CD14-positive monocyte (primary cell): ENCODE data around the gene GPHN. TPM values are rescaled to one million over a fixed set of nuclear protein-coding genes. Genes with fewer than 3 reads are reported as not detected.

Experiments used
- DNase-seq, 3 donors: peaks; one replicate each; pipeline ENCODE4 v3.0.0-alpha.2; 2011 to 2022
- H2AFZ ChIP-seq: 2 replicates; pipeline ENCODE4 v1.6.0; 2012; ENCODE audit warnings: mild to moderate bottlenecking, low read depth, low read length, inconsistent platforms; ENCODE audit not compliant: insufficient read depth, poor library complexity, severe bottlenecking
- H3K27ac ChIP-seq, 2 donors: 1 replicate in 1 of 2; 2 replicates in 1 of 2; pipeline ENCODE4 v1.5.1; 2012 to 2013; ENCODE audit warnings: low read length in 2 of 2, control low read depth in 1 of 2, inconsistent platforms in 1 of 2, low read depth in 1 of 2, mild to moderate bottlenecking in 1 of 2
- H3K27me3 ChIP-seq, 2 donors: one replicate each; pipeline versions ENCODE4 v1.6.0 to v1.6.1; 2011 to 2013; ENCODE audit warnings: low read length in 2 of 2; ENCODE audit not compliant: control insufficient read depth in 2 of 2, insufficient read depth in 2 of 2
- H3K36me3 ChIP-seq, 2 donors: replicated peaks in 1 of 2; 1 replicate in 1 of 2; 2 replicates in 1 of 2; pipeline versions ENCODE4 v1.5.1 to v1.6.1; 2012 to 2013; ENCODE audit warnings: low read length in 2 of 2, control low read depth in 1 of 2, inconsistent platforms in 1 of 2, mild to moderate bottlenecking in 1 of 2; ENCODE audit not compliant: insufficient read depth in 2 of 2, control insufficient read depth in 1 of 2
- H3K4me1 ChIP-seq, 2 donors: 1 replicate in 1 of 2; 2 replicates in 1 of 2; pipeline versions ENCODE4 v1.5.1 to v1.6.1; 2012 to 2013; ENCODE audit warnings: low read length in 2 of 2, control low read depth in 1 of 2, inconsistent platforms in 1 of 2, mild to moderate bottlenecking in 1 of 2, moderate library complexity in 1 of 2; ENCODE audit not compliant: insufficient read depth in 2 of 2, control insufficient read depth in 1 of 2
- H3K4me2 ChIP-seq: replicated peaks from 2 replicates; pipeline ENCODE3; 2012; ENCODE audit warnings: low read length, moderate library complexity, mild to moderate bottlenecking; ENCODE audit not compliant: poor library complexity, severe bottlenecking; ENCODE audit errors: extremely low read depth
- H3K4me3 ChIP-seq, 3 experiments: fragments of 200-600 bp in 1 of 3; sonication (generic) in 1 of 3; replicated peaks in 1 of 3; 1 replicate in 2 of 3; 2 replicates in 1 of 3; pipeline ENCODE4 v1.5.1; 2011 to 2013; ENCODE audit warnings: low read length in 3 of 3, mild to moderate bottlenecking in 3 of 3, control low read depth in 2 of 3, low read depth in 2 of 3, inconsistent platforms in 1 of 3, moderate library complexity in 1 of 3
- H3K79me2 ChIP-seq: 2 replicates; pipeline ENCODE4 v1.6.0; 2012; ENCODE audit warnings: mild to moderate bottlenecking, control low read depth, inconsistent platforms, low read length, moderate library complexity; ENCODE audit not compliant: insufficient read depth
- H3K9ac ChIP-seq: 2 replicates; pipeline ENCODE4 v1.6.0; 2017; ENCODE audit warnings: low read length, mild to moderate bottlenecking; ENCODE audit not compliant: insufficient read depth, poor library complexity, severe bottlenecking
- H3K9me3 ChIP-seq, 2 donors: replicated peaks in 1 of 2; 1 replicate in 1 of 2; 2 replicates in 1 of 2; pipeline versions ENCODE4 v1.5.1 to v1.6.1; 2012 to 2013; ENCODE audit warnings: low read length in 2 of 2, control low read depth in 1 of 2; ENCODE audit not compliant: control insufficient read depth in 1 of 2, insufficient read depth in 1 of 2
- H4K20me1 ChIP-seq: 2 replicates; pipeline ENCODE4 v1.6.0; 2012; ENCODE audit warnings: mild to moderate bottlenecking, low read length, control low read depth, moderate library complexity; ENCODE audit not compliant: insufficient read depth
- H3K27ac Mint-ChIP-seq, 7 donors: one replicate each; pipeline ENCODE4 v1.8.0; 2020; ENCODE audit warnings: mild to moderate bottlenecking in 7 of 7, mixed read lengths in 7 of 7, moderate library complexity in 6 of 7, inconsistent platforms in 2 of 7
- H3K27me3 Mint-ChIP-seq, 3 donors: one replicate each; pipeline ENCODE4 v1.8.0; 2021 to 2022; ENCODE audit warnings: low read depth in 3 of 3, mild to moderate bottlenecking in 3 of 3, mixed read lengths in 3 of 3, moderate library complexity in 3 of 3, inconsistent platforms in 1 of 3
- H3K36me3 Mint-ChIP-seq, 2 donors: one replicate each; pipeline ENCODE4 v1.8.0; 2020; ENCODE audit warnings: mixed read lengths in 2 of 2, inconsistent platforms in 1 of 2, mild to moderate bottlenecking in 1 of 2
- H3K4me1 Mint-ChIP-seq: one replicate; pipeline ENCODE4 v1.8.0; 2020; ENCODE audit warnings: mild to moderate bottlenecking, mixed read lengths
- H3K4me3 Mint-ChIP-seq, 2 donors: one replicate each; pipeline ENCODE4 v1.8.0; 2020; ENCODE audit warnings: mild to moderate bottlenecking in 2 of 2, mixed read lengths in 2 of 2, moderate library complexity in 1 of 2
- H3K9me3 Mint-ChIP-seq, 7 donors: one replicate each; pipeline ENCODE4 v1.8.0; 2020 to 2022; ENCODE audit warnings: mixed read lengths in 7 of 7, mild to moderate bottlenecking in 6 of 7, moderate library complexity in 6 of 7, inconsistent platforms in 2 of 7
- WGBS: methylation state at CpG from one replicate; pipeline ENCODE4 v1.1.5; 2013; ENCODE audit warnings: missing lambda C conversion rate; ENCODE audit not compliant: insufficient coverage; 5-methylcytosine and 5-hydroxymethylcytosine counted together
- intact Hi-C, 2 donors: fragments of 100-400 bp; cut with micrococcal nuclease; formaldehyde crosslinking; loops; one replicate each; pipeline versions ENCODE4 v1.15.0 to v1.15.1; 2023
- polyA plus RNA-seq, 3 donors: library from polyadenylated mRNA; depleted of rRNA in 1 of 3; unstranded in 2 of 3; stranded (reverse) in 1 of 3; fragments of 300-500 nt in 2 of 3; fragments of >200 nt in 1 of 3; fragmentation: Illumina TruSeq in 2 of 3; gene quantifications; 1 replicate in 2 of 3; 2 replicates in 1 of 3; pipeline ENCODE4 v1.2.3, GENCODE V29; 2012 to 2021
- TF ChIP-seq, protein P1 (sequence below): fragments of 200-600 bp; IDR thresholded peaks from one replicate; pipeline ENCODE4 v1.8.0; 2022; ENCODE audit warnings: antibody characterized with exemption, mild to moderate bottlenecking

The GPHN gene
- polyA plus RNA-seq, 3 donors: 1.9 to 3.1 (median 3.0) TPM

- Mint-ChIP-seq H3K9me3 (no peaks in the 10 kb centered on the region), H3K27ac (peak overlapping the region in 1 of 7 donors; percentile 31), H3K4me3 (no peak overlapping the region), H3K27me3 (peaks cover 0 to 6% (median 0%) of the 10 kb centered on the region in 3 donors), H3K4me1 (peaks cover 5% of the 10 kb centered on the region), H3K36me3 (no peaks in the 10 kb centered on the region)
- peak; percentile 25 to 45 (median 44) for DNase-seq
- Histone ChIP-seq H3K4me1 (no peaks in the 10 kb centered on the region), H3K4me3 (no peak overlapping the region), H3K4me2 (peak overlapping the region; percentile 16), H3K27ac (no peak overlapping the region), H3K27me3 (no peaks in the 10 kb centered on the region), H2AFZ (peak overlapping the region; percentile 38), H4K20me1 (no peaks in the 10 kb centered on the region), H3K9ac (no peak overlapping the region), H3K36me3 (no peaks in the 10 kb centered on the region), H3K9me3 (no peaks in the 10 kb centered on the region), H3K79me2 (no peaks in the 10 kb centered on the region)
- WGBS: 0% methylated on average over 1 of the region's 4 CpGs
- TF ChIP-seq, protein P1, sequence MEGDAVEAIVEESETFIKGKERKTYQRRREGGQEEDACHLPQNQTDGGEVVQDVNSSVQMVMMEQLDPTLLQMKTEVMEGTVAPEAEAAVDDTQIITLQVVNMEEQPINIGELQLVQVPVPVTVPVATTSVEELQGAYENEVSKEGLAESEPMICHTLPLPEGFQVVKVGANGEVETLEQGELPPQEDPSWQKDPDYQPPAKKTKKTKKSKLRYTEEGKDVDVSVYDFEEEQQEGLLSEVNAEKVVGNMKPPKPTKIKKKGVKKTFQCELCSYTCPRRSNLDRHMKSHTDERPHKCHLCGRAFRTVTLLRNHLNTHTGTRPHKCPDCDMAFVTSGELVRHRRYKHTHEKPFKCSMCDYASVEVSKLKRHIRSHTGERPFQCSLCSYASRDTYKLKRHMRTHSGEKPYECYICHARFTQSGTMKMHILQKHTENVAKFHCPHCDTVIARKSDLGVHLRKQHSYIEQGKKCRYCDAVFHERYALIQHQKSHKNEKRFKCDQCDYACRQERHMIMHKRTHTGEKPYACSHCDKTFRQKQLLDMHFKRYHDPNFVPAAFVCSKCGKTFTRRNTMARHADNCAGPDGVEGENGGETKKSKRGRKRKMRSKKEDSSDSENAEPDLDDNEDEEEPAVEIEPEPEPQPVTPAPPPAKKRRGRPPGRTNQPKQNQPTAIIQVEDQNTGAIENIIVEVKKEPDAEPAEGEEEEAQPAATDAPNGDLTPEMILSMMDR: peak; percentile 85
- intact Hi-C loops: loop anchor here in 1 of 2 donors (10.0 kb wide), 1 partner anchor 619 kb away; no protein-coding TSS in a partner anchor
These were observed 12.5 kb upstream of the GPHN start for GRCh38 chr14:66495218-66496098.

GRCh38 chr14:66496188-66496807 is 11.6 kb upstream of the GPHN start:
- Histone ChIP-seq H4K20me1 (no peaks in the 10 kb centered on the region), H3K9me3 (no peaks in the 10 kb centered on the region), H3K4me3 (no peak overlapping the region), H3K4me2 (no peak overlapping the region), H3K4me1 (no peaks in the 10 kb centered on the region), H3K27ac (no peak overlapping the region), H3K36me3 (no peaks in the 10 kb centered on the region), H3K27me3 (no peaks in the 10 kb centered on the region), H2AFZ (peak overlapping the region; percentile 65), H3K79me2 (no peaks in the 10 kb centered on the region), H3K9ac (no peak overlapping the region)
- H3K27ac Mint-ChIP-seq: no peak overlapping the region
- no peak for DNase-seq
- H3K4me1 Mint-ChIP-seq: peaks cover 5% of the 10 kb centered on the region
- TF ChIP-seq, protein P1: no peak
- H3K9me3 Mint-ChIP-seq: no peaks in the 10 kb centered on the region
- WGBS: no CpG with 5 or more reads among the region's 4 CpGs
- intact Hi-C loops: loop anchor here in 1 of 2 donors (10.0 kb wide), 1 partner anchor 619 kb away; no protein-coding TSS in a partner anchor
- H3K27me3 Mint-ChIP-seq: peaks cover 0 to 6% (median 0%) of the 10 kb centered on the region in 3 donors
- no peak overlapping the region for H3K4me3 Mint-ChIP-seq
- H3K36me3 Mint-ChIP-seq: no peaks in the 10 kb centered on the region
